Breast epithelium (tissue), 4 donors: ENCODE data around the gene CDK5RAP2. TPM values are rescaled to one million over a fixed set of nuclear protein-coding genes. Genes with fewer than 3 reads are reported as not detected.

Experiments
- DNase-seq, 2 donors: peaks; one replicate each; pipeline ENCODE4 v3.0.0-alpha.2; 2019; ENCODE audit warnings: low spot score in 2 of 2
- H3K27ac ChIP-seq, 2 donors: fragments of 200-600 bp; sonication (generic) in 1 of 2; one replicate each; pipeline ENCODE4 v1.5.1; 2016 to 2019; ENCODE audit warnings: mild to moderate bottlenecking in 1 of 2
- H3K27me3 ChIP-seq, 2 donors: fragments of 200-600 bp; sonication (generic) in 1 of 2; one replicate each; pipeline versions ENCODE4 v1.5.1 to v1.6.0; 2017 to 2019; ENCODE audit warnings: control low read depth in 1 of 2, mild to moderate bottlenecking in 1 of 2
- H3K36me3 ChIP-seq: fragments of 200-600 bp; one replicate; pipeline ENCODE4 v1.5.1; 2019
- H3K4me1 ChIP-seq, 2 donors: fragments of 200-600 bp; sonication (generic); one replicate each; pipeline ENCODE4 v1.5.1; 2016 to 2019; ENCODE audit warnings: control low read depth in 1 of 2
- H3K4me3 ChIP-seq, 3 donors: fragments of 200-600 bp; sonication (generic); 1 replicate in 2 of 3; 2 replicates in 1 of 3; pipeline ENCODE4 v1.5.1; 2016 to 2019; ENCODE audit warnings: mild to moderate bottlenecking in 3 of 3, moderate library complexity in 2 of 3
- H3K9me3 ChIP-seq, 2 donors: fragments of 200-600 bp; sonication (generic) in 1 of 2; one replicate each; pipeline ENCODE4 v1.5.1; 2016 to 2019; ENCODE audit warnings: control low read depth in 1 of 2
- POLR2A ChIP-seq: fragments of 450-650 bp; IDR thresholded peaks from one replicate; pipeline ENCODE4 v1.6.1; 2016; ENCODE audit warnings: antibody characterized with exemption, mild to moderate bottlenecking, moderate library complexity
- POLR2AphosphoS5 ChIP-seq, 3 donors: sonication (generic); formaldehyde crosslinking; IDR thresholded peaks; one replicate each; pipeline ENCODE4 v1.6.1; 2017; ENCODE audit warnings: antibody characterized with exemption in 3 of 3
- intact Hi-C: fragments of 100-400 bp; cut with DNase I; formaldehyde crosslinking; loops from one replicate; pipeline ENCODE4 v1.15.1; 2023; ENCODE audit warnings: low total_unique reads
- total RNA-seq, 3 donors: library from RNA; depleted of rRNA; stranded (reverse); fragments of >200 nt; gene quantifications; one replicate each; pipeline ENCODE4 v1.1.0, GENCODE V29; 2016
- TF ChIP-seq, protein P1 (sequence below), 3 donors: fragments of 450-650 bp; IDR thresholded peaks; one replicate each; pipeline ENCODE4 v1.5.1; 2016 to 2017; ENCODE audit warnings: antibody characterized with exemption in 3 of 3, mild to moderate bottlenecking in 3 of 3, moderate library complexity in 3 of 3

Gene CDK5RAP2
- total RNA-seq, 3 donors from 2014 or later: 44.5 to 77.4 (median 60.6) TPM

DNA sequence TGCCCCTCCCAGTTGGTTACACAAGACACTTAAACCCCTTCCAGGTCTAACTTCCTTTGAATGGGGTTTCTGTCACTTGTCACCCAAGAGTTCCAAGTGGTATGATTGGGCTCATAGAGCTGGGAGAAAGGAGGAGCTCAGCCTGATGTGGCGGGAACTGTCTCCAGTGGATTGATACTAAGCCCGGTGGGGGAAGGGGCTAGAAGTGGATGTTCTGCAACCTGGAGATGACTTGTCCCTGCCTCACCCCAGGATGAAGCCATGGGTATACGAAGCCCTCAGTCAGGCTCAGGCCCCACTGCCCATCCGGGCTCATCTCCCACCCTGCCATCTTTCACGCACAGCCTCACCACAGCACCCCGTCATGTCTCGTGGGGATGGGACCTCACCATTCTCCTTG lies 203.9 kb downstream of the CDK5RAP2 start:
- Histone ChIP-seq H3K27me3 (no peaks in the 10 kb centered on the region), H3K9me3 (peaks cover 10 to 19% of the 10 kb centered on the region in 2 donors), H3K27ac (no peak overlapping the region), H3K4me1 (no peaks in the 10 kb centered on the region), H3K36me3 (no peaks in the 10 kb centered on the region), H3K4me3 (no peak overlapping the region)
- TF ChIP-seq POLR2A (no peak), POLR2AphosphoS5 (IDR thresholded peaks at IDR 0.05) (no peak)
- TF ChIP-seq, protein P1, sequence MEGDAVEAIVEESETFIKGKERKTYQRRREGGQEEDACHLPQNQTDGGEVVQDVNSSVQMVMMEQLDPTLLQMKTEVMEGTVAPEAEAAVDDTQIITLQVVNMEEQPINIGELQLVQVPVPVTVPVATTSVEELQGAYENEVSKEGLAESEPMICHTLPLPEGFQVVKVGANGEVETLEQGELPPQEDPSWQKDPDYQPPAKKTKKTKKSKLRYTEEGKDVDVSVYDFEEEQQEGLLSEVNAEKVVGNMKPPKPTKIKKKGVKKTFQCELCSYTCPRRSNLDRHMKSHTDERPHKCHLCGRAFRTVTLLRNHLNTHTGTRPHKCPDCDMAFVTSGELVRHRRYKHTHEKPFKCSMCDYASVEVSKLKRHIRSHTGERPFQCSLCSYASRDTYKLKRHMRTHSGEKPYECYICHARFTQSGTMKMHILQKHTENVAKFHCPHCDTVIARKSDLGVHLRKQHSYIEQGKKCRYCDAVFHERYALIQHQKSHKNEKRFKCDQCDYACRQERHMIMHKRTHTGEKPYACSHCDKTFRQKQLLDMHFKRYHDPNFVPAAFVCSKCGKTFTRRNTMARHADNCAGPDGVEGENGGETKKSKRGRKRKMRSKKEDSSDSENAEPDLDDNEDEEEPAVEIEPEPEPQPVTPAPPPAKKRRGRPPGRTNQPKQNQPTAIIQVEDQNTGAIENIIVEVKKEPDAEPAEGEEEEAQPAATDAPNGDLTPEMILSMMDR (IDR thresholded peaks at IDR 0.05): no peak
- DNase-seq: no peak
- intact Hi-C loops: no loop called here

GRCh38 chr9:120375316-120375715 lies 204.7 kb downstream of the CDK5RAP2 start:
- Histone ChIP-seq H3K36me3 (no peaks in the 10 kb centered on the region), H3K27me3 (no peaks in the 10 kb centered on the region), H3K4me3 (no peak overlapping the region), H3K9me3 (peaks cover 10 to 18% of the 10 kb centered on the region in 2 donors), H3K4me1 (no peaks in the 10 kb centered on the region), H3K27ac (no peak overlapping the region)
- intact Hi-C loops: no loop called here
- TF ChIP-seq, protein P1 (IDR thresholded peaks at IDR 0.05): no peak
- TF ChIP-seq POLR2AphosphoS5 (IDR thresholded peaks at IDR 0.05) (no peak), POLR2A (no peak)
- no peak for DNase-seq

DNA sequence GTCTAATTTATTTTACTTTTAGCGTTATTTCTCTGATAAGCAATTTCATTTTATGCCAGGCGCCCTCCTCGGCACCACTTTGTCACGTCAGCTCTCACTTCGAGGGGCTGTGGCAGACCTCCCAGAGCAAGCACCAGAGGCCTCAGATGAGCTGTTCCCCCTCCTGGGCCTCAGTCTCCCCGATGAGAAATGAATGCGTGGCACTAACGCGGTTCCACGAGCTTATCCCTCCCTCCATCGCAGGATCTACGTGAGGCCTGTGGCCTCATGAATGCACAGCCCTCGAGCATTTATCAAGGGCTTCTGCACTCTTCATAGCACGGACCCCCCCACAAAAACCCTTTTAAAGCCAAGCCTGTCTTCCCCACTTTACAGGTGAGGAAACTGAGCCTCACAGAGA lies 205.2 kb downstream of the CDK5RAP2 start:
- peaks cover 7 to 14% of the 10 kb centered on the region in 2 donors for H3K9me3 ChIP-seq
- H3K4me3 ChIP-seq: no peak overlapping the region
- H3K27me3 ChIP-seq: no peaks in the 10 kb centered on the region
- no peak for TF ChIP-seq POLR2AphosphoS5 (IDR thresholded peaks at IDR 0.05)
- TF ChIP-seq, protein P1 (IDR thresholded peaks at IDR 0.05): no peak
- H3K4me1 ChIP-seq: no peaks in the 10 kb centered on the region
- no peak for DNase-seq
- no peaks in the 10 kb centered on the region for H3K36me3 ChIP-seq
- intact Hi-C loops: no loop called here
- no peak overlapping the region for H3K27ac ChIP-seq

- no peak for DNase-seq
- TF ChIP-seq POLR2A (no peak), POLR2AphosphoS5 (IDR thresholded peaks at IDR 0.05) (no peak)
- TF ChIP-seq, protein P1 (IDR thresholded peaks at IDR 0.05): no peak
- intact Hi-C loops: no loop called here
Measured at GRCh38 chr9:120374239-120374638, 205.7 kb downstream of the CDK5RAP2 start.

GRCh38 chr9:120372040-120372439 lies 207.9 kb downstream of the CDK5RAP2 start:
- intact Hi-C loops: no loop called here
- Histone ChIP-seq H3K4me1 (no peaks in the 10 kb centered on the region), H3K27ac (no peak overlapping the region), H3K4me3 (no peak overlapping the region), H3K9me3 (no peaks in the 10 kb centered on the region), H3K27me3 (no peaks in the 10 kb centered on the region), H3K36me3 (no peaks in the 10 kb centered on the region)
- DNase-seq: no peak
- TF ChIP-seq, protein P1 (IDR thresholded peaks at IDR 0.05): no peak
- TF ChIP-seq POLR2AphosphoS5 (IDR thresholded peaks at IDR 0.05) (no peak), POLR2A (no peak)

More at GRCh38 chr9:120374239-120374638, 205.7 kb downstream of the CDK5RAP2 start:
- Histone ChIP-seq H3K9me3 (peaks cover 2 to 8% of the 10 kb centered on the region in 2 donors), H3K4me1 (no peaks in the 10 kb centered on the region), H3K27me3 (no peaks in the 10 kb centered on the region), H3K36me3 (no peaks in the 10 kb centered on the region), H3K4me3 (no peak overlapping the region), H3K27ac (no peak overlapping the region)
